Natural killer cell (primary cell): ENCODE data around the gene ALK. TPM values are rescaled to one million over a fixed set of nuclear protein-coding genes. Genes with fewer than 3 reads are reported as not detected.

ENCODE experiments used
- ATAC-seq, 3 donors: fragments of 150-1000 bp in 2 of 3; fragments of 200-7000 bp in 1 of 3; cut with Tn5 transposase; 1 replicate in 1 of 3; 2 replicates in 2 of 3; pipeline ENCODE4 v1.10.0; 2021; ENCODE audit warnings: mild to moderate bottlenecking in 2 of 3, moderate library complexity in 2 of 3
- DNase-seq, 2 donors: peaks; one replicate each; pipeline versions ENCODE4 v3.0.0 to v3.0.0-alpha.2; 2013 to 2021; ENCODE audit warnings: mixed read lengths in 1 of 2
- H3K27ac ChIP-seq: one replicate; pipeline ENCODE4 v1.5.1; 2013; ENCODE audit warnings: mild to moderate bottlenecking, low read length
- H3K27me3 ChIP-seq: one replicate; pipeline ENCODE4 v1.6.1; 2013; ENCODE audit warnings: low read length; ENCODE audit not compliant: control insufficient read depth, insufficient read depth
- H3K36me3 ChIP-seq: one replicate; pipeline ENCODE4 v1.6.1; 2013; ENCODE audit warnings: low read length; ENCODE audit not compliant: control insufficient read depth, insufficient read depth
- H3K4me1 ChIP-seq: one replicate; pipeline ENCODE4 v1.6.1; 2013; ENCODE audit warnings: low read length; ENCODE audit not compliant: control insufficient read depth, insufficient read depth
- H3K4me3 ChIP-seq: one replicate; pipeline ENCODE4 v1.5.1; 2013; ENCODE audit warnings: low read length
- H3K9me3 ChIP-seq: one replicate; pipeline ENCODE4 v1.6.1; 2013; ENCODE audit warnings: low read length; ENCODE audit not compliant: control insufficient read depth, insufficient read depth
- H3K27ac Mint-ChIP-seq, 2 donors: one replicate each; pipeline ENCODE4 v1.8.0; 2022; ENCODE audit warnings: mild to moderate bottlenecking in 2 of 2, mixed read lengths in 2 of 2, moderate library complexity in 1 of 2
- H3K27me3 Mint-ChIP-seq, 2 donors: one replicate each; pipeline ENCODE4 v1.8.0; 2022; ENCODE audit warnings: low read depth in 2 of 2, mixed read lengths in 2 of 2
- H3K36me3 Mint-ChIP-seq: one replicate; pipeline ENCODE4 v1.8.0; 2022; ENCODE audit warnings: mixed read lengths
- H3K4me1 Mint-ChIP-seq, 2 donors: one replicate each; pipeline ENCODE4 v1.8.0; 2022; ENCODE audit warnings: mixed read lengths in 2 of 2
- H3K4me3 Mint-ChIP-seq: one replicate; pipeline ENCODE4 v1.8.0; 2022; ENCODE audit warnings: mild to moderate bottlenecking, moderate library complexity, mixed read lengths
- H3K9me3 Mint-ChIP-seq, 2 donors: one replicate each; pipeline ENCODE4 v1.8.0; 2022; ENCODE audit warnings: mixed read lengths in 2 of 2
- CTCF ChIP-seq: fragments of 200-600 bp; IDR thresholded peaks from one replicate; pipeline ENCODE4 v1.8.0; 2022; ENCODE audit warnings: antibody characterized with exemption
- WGBS: methylation state at CpG from one replicate; pipeline ENCODE4 v1.1.7; 2013; ENCODE audit warnings: missing lambda C conversion rate; ENCODE audit not compliant: insufficient coverage; 5-methylcytosine and 5-hydroxymethylcytosine counted together
- intact Hi-C: fragments of 100-400 bp; cut with micrococcal nuclease; formaldehyde crosslinking; loops from one replicate; pipeline ENCODE4 v1.14.2; 2022
- total RNA-seq, 4 donors: library from RNA; stranded (reverse); fragments of 120-200 nt in 1 of 4; gene quantifications; one replicate each; pipeline versions ENCODE4 v1.2.3 to v1.2.4, GENCODE V29; 2013 to 2022

The ALK gene
- total RNA-seq, 3 donors from 2014 or later (not counting 1 experiment from before 2014, with no cell fraction given) = not detected

GRCh38 chr2:29719639-29720038, 201.7 kb downstream of the ALK start:
- H3K36me3 Mint-ChIP-seq = no peaks in the 10 kb centered on the region
- no peaks in the 10 kb centered on the region for H3K9me3 ChIP-seq
- H3K36me3 ChIP-seq = no peaks in the 10 kb centered on the region
- intact Hi-C loops = no loop called here
- no peaks in the 10 kb centered on the region for H3K4me1 ChIP-seq
- no peak for ATAC-seq
- no peaks in the 10 kb centered on the region for H3K9me3 Mint-ChIP-seq
- peaks cover 17 to 31% of the 10 kb centered on the region in 2 donors for H3K27me3 Mint-ChIP-seq
- no peaks in the 10 kb centered on the region for H3K27me3 ChIP-seq
- WGBS = 63% methylated on average over 3 of the region's 3 CpGs
- DNase-seq = no peak
- no peak overlapping the region for H3K27ac ChIP-seq
- no peak overlapping the region for H3K4me3 Mint-ChIP-seq
- H3K4me1 Mint-ChIP-seq = no peaks in the 10 kb centered on the region
- no peak overlapping the region for H3K27ac Mint-ChIP-seq
- H3K4me3 ChIP-seq = no peak overlapping the region
- TF ChIP-seq CTCF = no peak

GRCh38 chr2:29718076-29718686, 203.2 kb downstream of the ALK start:
- Histone ChIP-seq H3K4me1 (no peaks in the 10 kb centered on the region), H3K9me3 (no peaks in the 10 kb centered on the region), H3K4me3 (no peak overlapping the region), H3K27me3 (no peaks in the 10 kb centered on the region), H3K27ac (no peak overlapping the region), H3K36me3 (no peaks in the 10 kb centered on the region)
- DNase-seq (no peak), ATAC-seq (no peak)
- Mint-ChIP-seq H3K27me3 (peaks cover 17 to 26% of the 10 kb centered on the region in 2 donors), H3K36me3 (no peaks in the 10 kb centered on the region), H3K27ac (no peak overlapping the region), H3K4me1 (no peaks in the 10 kb centered on the region), H3K4me3 (no peak overlapping the region), H3K9me3 (no peaks in the 10 kb centered on the region)
- intact Hi-C loops = no loop called here
- WGBS = 89% methylated on average over 4 of the region's 5 CpGs
- TF ChIP-seq CTCF = no peak

- TF ChIP-seq CTCF = no peak
- Histone ChIP-seq H3K27me3 (no peaks in the 10 kb centered on the region), H3K4me1 (no peaks in the 10 kb centered on the region), H3K27ac (no peak overlapping the region), H3K4me3 (no peak overlapping the region), H3K9me3 (no peaks in the 10 kb centered on the region), H3K36me3 (no peaks in the 10 kb centered on the region)
- DNase-seq = no peak
- no peak overlapping the region for H3K27ac Mint-ChIP-seq
- H3K27me3 Mint-ChIP-seq = peaks cover 11 to 22% of the 10 kb centered on the region in 2 donors
- no peak for ATAC-seq
- H3K4me3 Mint-ChIP-seq = no peak overlapping the region
- H3K4me1 Mint-ChIP-seq = no peaks in the 10 kb centered on the region
- no peaks in the 10 kb centered on the region for H3K9me3 Mint-ChIP-seq
- WGBS = 39% methylated on average over 3 of the region's 3 CpGs
- H3K36me3 Mint-ChIP-seq = no peaks in the 10 kb centered on the region
- intact Hi-C loops = no loop called here
Observed at GRCh38 chr2:29715655-29716054, 205.7 kb downstream of the ALK start.

- H3K27me3 Mint-ChIP-seq = peaks cover 11 to 21% of the 10 kb centered on the region in 2 donors
- H3K27ac Mint-ChIP-seq = no peak overlapping the region
- H3K4me1 ChIP-seq = no peaks in the 10 kb centered on the region
- H3K27ac ChIP-seq = no peak overlapping the region
- WGBS = 86% methylated on average over 4 of the region's 4 CpGs
- no peak for TF ChIP-seq CTCF
- H3K4me3 ChIP-seq = no peak overlapping the region
- H3K4me3 Mint-ChIP-seq = no peak overlapping the region
- ATAC-seq = no peak
- H3K9me3 ChIP-seq = no peaks in the 10 kb centered on the region
- no peaks in the 10 kb centered on the region for H3K9me3 Mint-ChIP-seq
- intact Hi-C loops = no loop called here
- no peak for DNase-seq
- H3K36me3 ChIP-seq = no peaks in the 10 kb centered on the region
- H3K36me3 Mint-ChIP-seq = no peaks in the 10 kb centered on the region
- no peaks in the 10 kb centered on the region for H3K4me1 Mint-ChIP-seq
- no peaks in the 10 kb centered on the region for H3K27me3 ChIP-seq
Observed at GRCh38 chr2:29714333-29714732, 207.1 kb downstream of the ALK start.
